ENCODE results near the gene CACNG6.

GRCh38 chr19:53951436-53951835 lies 40.0 kb upstream of the CACNG6 start:
- no peak for TF ChIP-seq POLR2AphosphoS5 (IDR thresholded peaks at IDR 0.05; ENCODE audit: low read depth, low read length)
- TF ChIP-seq JUND (IDR thresholded peaks at IDR 0.05), result no peak
- TF ChIP-seq CTCF (IDR thresholded peaks at IDR 0.05), result no peak
- no peak for TF ChIP-seq TAF1 (IDR thresholded peaks at IDR 0.05; ENCODE audit: borderline replicate concordance, low read depth, low read length)
- no peak for TF ChIP-seq YY1 (IDR thresholded peaks at IDR 0.05; ENCODE audit: low read depth)
- TF ChIP-seq EZH2phosphoT487 (IDR thresholded peaks at IDR 0.05; ENCODE audit: borderline replicate concordance, low read depth), result no peak
- no peak for TF ChIP-seq EP300 (IDR thresholded peaks at IDR 0.05; ENCODE audit: borderline replicate concordance in 1 of 2, low read depth in 1 of 2, low read length in 1 of 2)
- no peak for TF ChIP-seq CHD2 (IDR thresholded peaks at IDR 0.05; ENCODE audit: low read length, partially characterized antibody)

All from SK-N-SH (cell line).